Breast epithelium (tissue), 4 donors: Measurements from ENCODE around the gene ICAM4. TPM values are rescaled to one million over a fixed set of nuclear protein-coding genes. Genes with fewer than 3 reads are reported as not detected.
A peak's percentile ranks its signal among the peaks of the same experiment; 100 is the strongest.

ENCODE experiments used
- DNase-seq, 2 donors: peaks; one replicate each; pipeline ENCODE4 v3.0.0-alpha.2; 2019; ENCODE audit warnings: low spot score in 2 of 2
- H3K27ac ChIP-seq, 2 donors: fragments of 200-600 bp; sonication (generic) in 1 of 2; one replicate each; pipeline ENCODE4 v1.5.1; 2016 to 2019; ENCODE audit warnings: mild to moderate bottlenecking in 1 of 2
- H3K27me3 ChIP-seq, 2 donors: fragments of 200-600 bp; sonication (generic) in 1 of 2; one replicate each; pipeline versions ENCODE4 v1.5.1 to v1.6.0; 2017 to 2019; ENCODE audit warnings: control low read depth in 1 of 2, mild to moderate bottlenecking in 1 of 2
- H3K36me3 ChIP-seq: fragments of 200-600 bp; one replicate; pipeline ENCODE4 v1.5.1; 2019
- H3K4me1 ChIP-seq, 2 donors: fragments of 200-600 bp; sonication (generic); one replicate each; pipeline ENCODE4 v1.5.1; 2016 to 2019; ENCODE audit warnings: control low read depth in 1 of 2
- H3K4me3 ChIP-seq, 3 donors: fragments of 200-600 bp; sonication (generic); 1 replicate in 2 of 3; 2 replicates in 1 of 3; pipeline ENCODE4 v1.5.1; 2016 to 2019; ENCODE audit warnings: mild to moderate bottlenecking in 3 of 3, moderate library complexity in 2 of 3
- H3K9me3 ChIP-seq, 2 donors: fragments of 200-600 bp; sonication (generic) in 1 of 2; one replicate each; pipeline ENCODE4 v1.5.1; 2016 to 2019; ENCODE audit warnings: control low read depth in 1 of 2
- POLR2A ChIP-seq: fragments of 450-650 bp; IDR thresholded peaks from one replicate; pipeline ENCODE4 v1.6.1; 2016; ENCODE audit warnings: antibody characterized with exemption, mild to moderate bottlenecking, moderate library complexity
- POLR2AphosphoS5 ChIP-seq, 3 donors: sonication (generic); formaldehyde crosslinking; IDR thresholded peaks; one replicate each; pipeline ENCODE4 v1.6.1; 2017; ENCODE audit warnings: antibody characterized with exemption in 3 of 3
- intact Hi-C: fragments of 100-400 bp; cut with DNase I; formaldehyde crosslinking; loops from one replicate; pipeline ENCODE4 v1.15.1; 2023; ENCODE audit warnings: low total_unique reads
- total RNA-seq, 3 donors: library from RNA; depleted of rRNA; stranded (reverse); fragments of >200 nt; gene quantifications; one replicate each; pipeline ENCODE4 v1.1.0, GENCODE V29; 2016
- TF ChIP-seq, protein P1 (sequence below), 3 donors: fragments of 450-650 bp; IDR thresholded peaks; one replicate each; pipeline ENCODE4 v1.5.1; 2016 to 2017; ENCODE audit warnings: antibody characterized with exemption in 3 of 3, mild to moderate bottlenecking in 3 of 3, moderate library complexity in 3 of 3

The ICAM4 gene
- total RNA-seq, 3 donors from 2014 or later = 1.1 to 1.6 TPM; not detected in 1

DNA sequence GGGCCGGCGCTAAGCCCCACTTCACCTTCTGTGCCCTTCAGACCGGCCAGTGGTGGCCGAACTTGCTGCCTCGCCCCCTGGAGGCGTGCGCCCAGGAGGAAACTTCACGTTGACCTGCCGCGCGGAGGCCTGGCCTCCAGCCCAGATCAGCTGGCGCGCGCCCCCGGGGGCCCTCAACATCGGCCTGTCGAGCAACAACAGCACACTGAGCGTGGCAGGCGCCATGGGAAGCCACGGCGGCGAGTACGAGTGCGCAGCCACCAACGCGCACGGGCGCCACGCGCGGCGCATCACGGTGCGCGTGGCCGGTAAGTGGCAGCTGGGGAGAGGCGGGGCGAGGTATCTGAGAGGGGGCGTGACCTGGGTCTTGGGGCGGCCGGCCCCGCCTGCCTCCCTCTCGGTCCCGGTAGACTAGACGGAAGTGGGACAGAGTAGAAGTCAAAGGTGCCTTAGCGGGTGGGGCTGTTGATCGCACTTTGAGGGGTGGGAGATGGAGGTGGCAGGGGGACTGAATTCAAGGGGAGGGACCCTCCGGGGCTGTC lies 8.6 kb downstream of the ICAM4 start:
- DNase-seq = no peak
- intact Hi-C loops = no loop called here
- Histone ChIP-seq H3K4me3 (peak overlapping the region in 2 of 3 donors; percentile 35 to 62), H3K36me3 (no peaks in the 10 kb centered on the region), H3K4me1 (peaks cover 15 to 23% of the 10 kb centered on the region in 2 donors), H3K27me3 (peaks cover 20 to 61% of the 10 kb centered on the region in 2 donors), H3K27ac (no peak overlapping the region), H3K9me3 (no peaks in the 10 kb centered on the region)
- no peak for TF ChIP-seq POLR2AphosphoS5 (IDR thresholded peaks at IDR 0.05)
- no peak for TF ChIP-seq POLR2A
- TF ChIP-seq, protein P1, sequence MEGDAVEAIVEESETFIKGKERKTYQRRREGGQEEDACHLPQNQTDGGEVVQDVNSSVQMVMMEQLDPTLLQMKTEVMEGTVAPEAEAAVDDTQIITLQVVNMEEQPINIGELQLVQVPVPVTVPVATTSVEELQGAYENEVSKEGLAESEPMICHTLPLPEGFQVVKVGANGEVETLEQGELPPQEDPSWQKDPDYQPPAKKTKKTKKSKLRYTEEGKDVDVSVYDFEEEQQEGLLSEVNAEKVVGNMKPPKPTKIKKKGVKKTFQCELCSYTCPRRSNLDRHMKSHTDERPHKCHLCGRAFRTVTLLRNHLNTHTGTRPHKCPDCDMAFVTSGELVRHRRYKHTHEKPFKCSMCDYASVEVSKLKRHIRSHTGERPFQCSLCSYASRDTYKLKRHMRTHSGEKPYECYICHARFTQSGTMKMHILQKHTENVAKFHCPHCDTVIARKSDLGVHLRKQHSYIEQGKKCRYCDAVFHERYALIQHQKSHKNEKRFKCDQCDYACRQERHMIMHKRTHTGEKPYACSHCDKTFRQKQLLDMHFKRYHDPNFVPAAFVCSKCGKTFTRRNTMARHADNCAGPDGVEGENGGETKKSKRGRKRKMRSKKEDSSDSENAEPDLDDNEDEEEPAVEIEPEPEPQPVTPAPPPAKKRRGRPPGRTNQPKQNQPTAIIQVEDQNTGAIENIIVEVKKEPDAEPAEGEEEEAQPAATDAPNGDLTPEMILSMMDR (IDR thresholded peaks at IDR 0.05) = no peak

DNA sequence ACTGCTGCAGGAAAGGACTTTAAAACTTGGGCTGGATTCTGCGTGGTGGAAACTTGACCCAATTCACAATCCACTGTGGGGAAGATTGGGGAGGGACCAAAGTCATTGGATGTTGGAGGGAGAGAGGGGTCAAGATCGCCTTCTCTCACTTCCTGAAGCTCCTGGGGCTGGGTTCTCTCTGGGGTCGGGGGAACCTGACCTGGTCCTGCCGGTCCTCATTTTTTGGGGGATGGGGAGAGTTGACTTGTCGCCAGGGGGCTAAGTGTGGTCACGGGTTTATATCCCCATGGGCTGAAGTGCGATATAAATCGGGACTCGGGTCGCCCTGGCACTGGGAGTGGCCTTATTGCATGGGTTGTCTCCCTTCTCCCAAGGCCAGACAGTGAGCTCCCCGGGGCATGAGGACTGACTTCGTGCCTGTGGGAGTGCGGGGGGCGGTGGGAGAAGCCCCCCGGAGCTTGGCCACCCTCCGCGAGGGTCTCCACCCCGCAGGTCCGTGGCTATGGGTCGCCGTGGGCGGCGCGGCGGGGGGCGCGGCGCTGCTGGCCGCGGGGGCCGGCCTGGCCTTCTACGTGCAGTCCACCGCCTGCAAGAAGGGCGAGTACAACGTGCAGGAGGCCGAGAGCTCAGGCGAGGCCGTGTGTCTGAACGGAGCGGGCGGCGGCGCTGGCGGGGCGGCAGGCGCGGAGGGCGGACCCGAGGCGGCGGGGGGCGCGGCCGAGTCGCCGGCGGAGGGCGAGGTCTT lies 9.3 kb downstream of the ICAM4 start:
- no peak for DNase-seq
- H3K36me3 ChIP-seq = no peaks in the 10 kb centered on the region
- H3K27me3 ChIP-seq = peaks cover 17 to 54% of the 10 kb centered on the region in 2 donors
- H3K4me1 ChIP-seq = peaks cover 11 to 23% of the 10 kb centered on the region in 2 donors
- H3K4me3 ChIP-seq = peak overlapping the region in 2 of 3 donors; percentile 35 to 62
- H3K27ac ChIP-seq = no peak overlapping the region
- TF ChIP-seq POLR2AphosphoS5 (IDR thresholded peaks at IDR 0.05) = no peak
- TF ChIP-seq, protein P1 (IDR thresholded peaks at IDR 0.05) = no peak
- intact Hi-C loops = no loop called here
- H3K9me3 ChIP-seq = no peaks in the 10 kb centered on the region

DNA sequence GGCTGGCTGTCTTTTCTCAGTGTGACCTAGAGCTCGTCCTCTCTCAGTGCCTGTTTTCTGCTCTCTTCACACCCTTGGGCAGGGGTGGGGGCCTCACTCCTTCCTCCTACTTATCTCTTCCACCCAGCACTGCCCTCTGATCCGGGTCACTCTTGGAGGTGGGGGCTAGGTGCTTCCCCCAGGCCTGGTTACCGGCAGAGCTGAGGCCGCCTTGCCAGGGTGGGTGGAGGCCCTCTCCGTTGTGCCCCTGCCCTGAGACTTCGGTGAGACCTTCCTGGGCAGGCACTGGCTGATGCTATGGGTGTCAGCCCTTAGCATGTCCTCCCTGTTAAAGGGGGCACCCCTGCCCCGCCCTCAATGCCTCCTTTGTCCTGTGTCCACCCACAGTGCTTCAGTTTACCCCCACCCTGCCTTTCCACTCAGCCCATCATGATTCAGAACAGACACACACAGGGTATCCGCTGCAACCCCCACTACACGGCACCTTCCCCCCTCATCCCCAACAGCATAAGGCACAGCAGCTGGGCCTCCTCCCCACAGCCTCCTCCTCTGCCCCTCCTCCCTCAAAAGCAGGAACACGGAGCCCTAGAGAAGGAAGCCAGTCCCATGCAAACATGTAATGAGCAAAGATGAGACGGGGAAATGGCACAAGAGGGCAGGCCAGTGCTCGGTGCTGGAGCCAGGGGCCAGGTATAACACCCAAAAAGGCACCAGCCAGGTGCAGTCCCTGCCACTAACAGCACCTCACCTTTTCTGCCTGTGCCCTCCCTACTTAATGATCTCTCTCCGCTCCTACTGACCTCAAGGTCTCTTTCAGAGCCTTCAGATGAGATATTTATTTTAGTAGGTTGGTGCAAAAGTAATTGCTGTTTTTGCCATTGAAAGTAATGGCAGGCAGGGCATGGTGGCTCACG lies 13.0 kb downstream of the ICAM4 start:
- Histone ChIP-seq H3K27ac (no peak overlapping the region), H3K9me3 (no peaks in the 10 kb centered on the region), H3K4me3 (no peak overlapping the region), H3K36me3 (no peaks in the 10 kb centered on the region), H3K4me1 (peaks cover 5 to 12% of the 10 kb centered on the region in 2 donors), H3K27me3 (peaks cover 4 to 20% of the 10 kb centered on the region in 2 donors)
- TF ChIP-seq POLR2AphosphoS5 (IDR thresholded peaks at IDR 0.05) = no peak
- TF ChIP-seq, protein P1 (IDR thresholded peaks at IDR 0.05) = no peak
- TF ChIP-seq POLR2A = no peak
- DNase-seq = no peak
- intact Hi-C loops = no loop called here

DNA sequence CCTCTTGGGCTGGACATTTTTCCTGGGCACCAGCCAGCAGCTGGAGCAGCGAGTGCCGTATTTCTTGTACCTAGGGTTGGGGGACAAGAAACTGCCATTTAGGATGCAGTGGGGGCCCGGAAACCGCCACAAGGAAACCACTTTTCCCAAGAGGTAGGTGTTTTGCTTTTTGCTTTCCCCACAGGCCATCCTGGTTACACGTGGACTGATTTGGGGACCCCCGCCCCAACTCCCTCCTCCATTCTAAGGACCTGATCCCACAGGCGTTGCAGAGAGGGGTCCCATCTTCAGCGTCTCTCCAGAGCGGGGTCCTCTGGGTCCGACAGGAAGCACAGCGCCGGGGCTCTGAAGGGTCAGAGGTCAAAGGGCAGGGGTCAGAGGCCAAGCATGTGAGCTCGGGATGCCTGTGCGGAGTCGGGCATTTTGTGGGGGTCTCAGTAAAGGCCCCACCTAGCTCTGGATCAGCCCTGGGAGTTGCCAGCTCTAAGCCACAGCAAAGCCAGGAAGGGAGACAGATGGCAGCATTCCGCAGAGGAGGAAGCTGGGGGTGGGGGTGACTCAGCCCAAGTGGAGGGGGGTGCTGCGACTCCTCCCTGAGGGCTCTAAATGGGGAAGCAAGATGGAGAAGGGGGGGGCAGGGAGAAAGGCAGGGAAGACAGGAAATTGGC lies 18.5 kb downstream of the ICAM4 start:
- no peak overlapping the region for H3K4me3 ChIP-seq
- no peaks in the 10 kb centered on the region for H3K9me3 ChIP-seq
- no peak for DNase-seq
- H3K27ac ChIP-seq = no peak overlapping the region
- no peak for TF ChIP-seq POLR2AphosphoS5 (IDR thresholded peaks at IDR 0.05)
- no peak for TF ChIP-seq POLR2A
- TF ChIP-seq, protein P1 (IDR thresholded peaks at IDR 0.05) = no peak
- H3K36me3 ChIP-seq = no peaks in the 10 kb centered on the region
- intact Hi-C loops = no loop called here
- no peaks in the 10 kb centered on the region for H3K4me1 ChIP-seq
- H3K27me3 ChIP-seq = no peaks in the 10 kb centered on the region
